ENCODE results near the gene HAPLN3. TPM values are rescaled to one million over a fixed set of nuclear protein-coding genes. Genes with fewer than 3 reads are reported as not detected.
A peak's percentile ranks its signal among the peaks of the same experiment; 100 is the strongest.

The HAPLN3 gene
- polyA plus RNA-seq, 2 of the 4 experiments (the other 2 are of a cell fraction), result 8.5 to 39.7 TPM

DNA sequence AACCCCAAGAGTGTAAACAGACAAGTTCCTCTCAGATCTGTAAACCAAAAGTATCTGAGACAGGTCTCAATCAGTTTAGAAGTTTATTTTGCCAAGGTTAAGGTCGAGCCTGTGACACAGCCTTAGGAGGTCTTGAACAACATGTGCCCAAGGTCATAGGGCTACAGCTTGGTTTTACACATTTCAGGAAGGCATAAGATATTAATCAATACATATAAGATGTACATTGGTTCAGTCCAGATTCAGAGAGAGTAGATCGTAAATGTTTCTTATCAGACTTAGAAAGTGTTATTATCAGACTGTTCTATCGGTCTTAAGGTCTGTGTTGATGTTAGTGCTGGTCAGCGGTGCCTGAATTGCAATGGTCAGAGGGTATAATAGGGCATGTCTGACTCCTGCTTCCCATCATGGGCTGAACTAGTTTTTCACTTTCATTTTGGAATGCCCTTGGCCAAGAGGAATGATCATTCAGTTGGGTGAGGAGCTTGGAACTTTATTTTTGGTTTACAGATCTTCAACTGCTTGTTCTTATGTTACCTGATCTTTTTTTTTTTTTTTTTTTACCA lies 44.8 kb upstream of the HAPLN3 start:
- no peak overlapping the region for H3K4me3 ChIP-seq
- ATAC-seq, result peak in 1 of 2 experiments; percentile 46; a peak in 3 of 6 replicates
- no peak for FAIRE-seq
- no peak for DNase-seq (ENCODE audit: low read depth in 1 of 2, low spot score in 1 of 2)
- no peak overlapping the region for H3K27ac ChIP-seq
- H3K4me2 ChIP-seq, result no peak overlapping the region
- H3K9me3 ChIP-seq, result no peaks in the 10 kb centered on the region
- TF ChIP-seq PHF8 (IDR thresholded peaks at IDR 0.05; ENCODE audit: borderline replicate concordance, low read depth) (no peak), HEYL (CRISPR knock-in tag; IDR thresholded peaks at IDR 0.05) (no peak), EHMT2 (IDR thresholded peaks at IDR 0.05; ENCODE audit: low read depth) (no peak), EHF (CRISPR knock-in tag; IDR thresholded peaks at IDR 0.05) (no peak), HOXB5 (CRISPR knock-in tag; IDR thresholded peaks at IDR 0.05) (no peak), FOXS1 (CRISPR knock-in tag; IDR thresholded peaks at IDR 0.05) (no peak), TP53 (CRISPR knock-in tag; IDR thresholded peaks at IDR 0.05) (no peak), RAD21 (conservative IDR thresholded peaks at IDR 0.05 in 1 of 2, IDR thresholded peaks at IDR 0.05 in 1 of 2) (no peak), ELK1 (IDR thresholded peaks at IDR 0.05; ENCODE audit: low read depth, low read length) (no peak), NFE2L2 (conservative IDR thresholded peaks at IDR 0.05; ENCODE audit: low read length) (no peak)
- TF ChIP-seq, protein P1, sequence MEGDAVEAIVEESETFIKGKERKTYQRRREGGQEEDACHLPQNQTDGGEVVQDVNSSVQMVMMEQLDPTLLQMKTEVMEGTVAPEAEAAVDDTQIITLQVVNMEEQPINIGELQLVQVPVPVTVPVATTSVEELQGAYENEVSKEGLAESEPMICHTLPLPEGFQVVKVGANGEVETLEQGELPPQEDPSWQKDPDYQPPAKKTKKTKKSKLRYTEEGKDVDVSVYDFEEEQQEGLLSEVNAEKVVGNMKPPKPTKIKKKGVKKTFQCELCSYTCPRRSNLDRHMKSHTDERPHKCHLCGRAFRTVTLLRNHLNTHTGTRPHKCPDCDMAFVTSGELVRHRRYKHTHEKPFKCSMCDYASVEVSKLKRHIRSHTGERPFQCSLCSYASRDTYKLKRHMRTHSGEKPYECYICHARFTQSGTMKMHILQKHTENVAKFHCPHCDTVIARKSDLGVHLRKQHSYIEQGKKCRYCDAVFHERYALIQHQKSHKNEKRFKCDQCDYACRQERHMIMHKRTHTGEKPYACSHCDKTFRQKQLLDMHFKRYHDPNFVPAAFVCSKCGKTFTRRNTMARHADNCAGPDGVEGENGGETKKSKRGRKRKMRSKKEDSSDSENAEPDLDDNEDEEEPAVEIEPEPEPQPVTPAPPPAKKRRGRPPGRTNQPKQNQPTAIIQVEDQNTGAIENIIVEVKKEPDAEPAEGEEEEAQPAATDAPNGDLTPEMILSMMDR (IDR thresholded peaks at IDR 0.05), result no peak
- no peaks in the 10 kb centered on the region for H3K4me1 ChIP-seq
- POLR2A ChIA-PET, result no interaction called here
- WGBS (ENCODE audit: missing lambda C conversion rate), result 79% methylated on average over 4 of the region's 4 CpGs
- CTCF ChIA-PET, result interaction anchor here (0.9 to 1.5 kb wide), 4 partner anchors 18 to 59 kb away, joined by 3 to 4 read pairs (median 4); no protein-coding TSS in a partner anchor

GRCh38 chr15:88939486-88939806 lies 44.1 kb upstream of the HAPLN3 start:
- Histone ChIP-seq H3K27ac (no peak overlapping the region), H3K9me3 (no peaks in the 10 kb centered on the region), H3K4me1 (no peaks in the 10 kb centered on the region), H3K4me2 (no peak overlapping the region), H3K4me3 (no peak overlapping the region)
- CTCF ChIA-PET, result interaction anchor here (0.6 to 3.6 kb wide), 6 partner anchors 17 to 58 kb away, joined by 3 to 11 read pairs (median 4); no protein-coding TSS in a partner anchor
- TF ChIP-seq NPAS2 (CRISPR knock-in tag; IDR thresholded peaks at IDR 0.05; ENCODE audit: borderline replicate concordance), result no peak
- TF ChIP-seq CEBPB (IDR thresholded peaks at IDR 0.05), result no peak
- TF ChIP-seq, protein P2, sequence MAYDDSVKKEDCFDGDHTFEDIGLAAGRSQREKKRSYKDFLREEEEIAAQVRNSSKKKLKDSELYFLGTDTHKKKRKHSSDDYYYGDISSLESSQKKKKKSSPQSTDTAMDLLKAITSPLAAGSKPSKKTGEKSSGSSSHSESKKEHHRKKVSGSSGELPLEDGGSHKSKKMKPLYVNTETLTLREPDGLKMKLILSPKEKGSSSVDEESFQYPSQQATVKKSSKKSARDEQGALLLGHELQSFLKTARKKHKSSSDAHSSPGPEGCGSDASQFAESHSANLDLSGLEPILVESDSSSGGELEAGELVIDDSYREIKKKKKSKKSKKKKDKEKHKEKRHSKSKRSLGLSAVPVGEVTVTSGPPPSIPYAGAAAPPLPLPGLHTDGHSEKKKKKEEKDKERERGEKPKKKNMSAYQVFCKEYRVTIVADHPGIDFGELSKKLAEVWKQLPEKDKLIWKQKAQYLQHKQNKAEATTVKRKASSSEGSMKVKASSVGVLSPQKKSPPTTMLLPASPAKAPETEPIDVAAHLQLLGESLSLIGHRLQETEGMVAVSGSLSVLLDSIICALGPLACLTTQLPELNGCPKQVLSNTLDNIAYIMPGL (CRISPR knock-in tag; IDR thresholded peaks at IDR 0.05; ENCODE audit: borderline replicate concordance), result no peak
- no peak for TF ChIP-seq ESRRA (IDR thresholded peaks at IDR 0.05; ENCODE audit: borderline replicate concordance, low read length)
- TF ChIP-seq NFE2L2 (conservative IDR thresholded peaks at IDR 0.05; ENCODE audit: low read length), result no peak
- TF ChIP-seq RFX5 (IDR thresholded peaks at IDR 0.05), result no peak
- TF ChIP-seq KDM1A (IDR thresholded peaks at IDR 0.05; ENCODE audit: low read depth), result no peak
- TF ChIP-seq HOXB13 (CRISPR knock-in tag; IDR thresholded peaks at IDR 0.05; ENCODE audit: low read depth), result no peak
- no peak for TF ChIP-seq RCOR1 (IDR thresholded peaks at IDR 0.05; ENCODE audit: low read depth, low read length)
- no peak for TF ChIP-seq HEYL (CRISPR knock-in tag; IDR thresholded peaks at IDR 0.05)
- ATAC-seq, result no peak
- WGBS (ENCODE audit: missing lambda C conversion rate), result 92% methylated on average over 2 of the region's 2 CpGs
- FAIRE-seq, result no peak
- DNase-seq (ENCODE audit: low read depth in 1 of 2, low spot score in 1 of 2), result no peak
- POLR2A ChIA-PET, result no interaction called here

Data from A549 (cell line).